Bronchial epithelial cell (primary cell): ENCODE measurements around the gene RAB1B. TPM values are rescaled to one million over a fixed set of nuclear protein-coding genes. Genes with fewer than 3 reads are reported as not detected.
"Not testable (repeated sequence)": the region's sequence is repeated elsewhere in the genome, so short reads cannot be mapped to it uniquely, and the experiment has no call there.

Experiments
- DNase-seq: peaks from one replicate; pipeline ENCODE4 v3.0.0-alpha.2; 2010; ENCODE audit warnings: low read depth
- FAIRE-seq: peaks from 2 replicates; lab custom pipeline; 2011; peaks lifted over from hg19 to GRCh38; lab: Jason Lieb, UNC
- H3K27me3 ChIP-seq: 2 replicates; pipeline ENCODE4 v1.5.1; 2011; ENCODE audit warnings: low read length; ENCODE audit not compliant: control insufficient read depth, insufficient read depth
- H3K36me3 ChIP-seq: 2 replicates; pipeline ENCODE4 v1.5.1; 2011; ENCODE audit warnings: low read length; ENCODE audit not compliant: control insufficient read depth, insufficient read depth
- H3K4me3 ChIP-seq: 2 replicates; pipeline ENCODE4 v1.5.1; 2011; ENCODE audit warnings: mild to moderate bottlenecking, low read depth, low read length, control low read depth
- CTCF ChIP-seq: IDR thresholded peaks from 2 replicates; pipeline ENCODE4 v1.5.1; 2011; ENCODE audit warnings: mild to moderate bottlenecking, moderate library complexity, low read length, control low read depth, inconsistent platforms; ENCODE audit not compliant: insufficient read depth, severe bottlenecking
- total RNA-seq: library from RNA; depleted of rRNA; stranded (reverse); fragments of >200 nt; gene quantifications from 2 replicates; pipeline ENCODE4 v1.2.1, GENCODE V29; 2014

RAB1B gene
- total RNA-seq, 1 donor from 2014 or later: 54.5 TPM

GRCh38 chr11:66297610-66298009, 29.2 kb downstream of the RAB1B start:
- Histone ChIP-seq H3K27me3 (peaks cover 4% of the 10 kb centered on the region), H3K36me3 (no peaks in the 10 kb centered on the region), H3K4me3 (no peak overlapping the region)
- FAIRE-seq (no peak), DNase-seq (no peak)
- TF ChIP-seq CTCF: no peak

- H3K4me3 ChIP-seq: no peak overlapping the region
Observed at GRCh38 chr11:66299186-66299585, 30.7 kb downstream of the RAB1B start.

GRCh38 chr11:66302656-66303055, 34.2 kb downstream of the RAB1B start:
- no peak for TF ChIP-seq CTCF
- H3K4me3 ChIP-seq: no peak overlapping the region
- H3K27me3 ChIP-seq: no peaks in the 10 kb centered on the region
- H3K36me3 ChIP-seq: no peaks in the 10 kb centered on the region
- no peak for DNase-seq
- no peak for FAIRE-seq

More at GRCh38 chr11:66299186-66299585, 30.7 kb downstream of the RAB1B start:
- Histone ChIP-seq H3K27me3 (no peaks in the 10 kb centered on the region), H3K36me3 (no peaks in the 10 kb centered on the region)
- DNase-seq (no peak), FAIRE-seq (peak; percentile 81)
- TF ChIP-seq CTCF: no peak

- no peak for DNase-seq
- H3K4me3 ChIP-seq: no peak overlapping the region
- FAIRE-seq: no peak
- no peaks in the 10 kb centered on the region for H3K36me3 ChIP-seq
- H3K27me3 ChIP-seq: no peaks in the 10 kb centered on the region
- TF ChIP-seq CTCF: no peak
Observed at GRCh38 chr11:66309475-66309874, 41.0 kb downstream of the RAB1B start.

- no peak for TF ChIP-seq CTCF
- FAIRE-seq (no peak), DNase-seq (no peak)
- Histone ChIP-seq H3K36me3 (no peaks in the 10 kb centered on the region), H3K4me3 (no peak overlapping the region), H3K27me3 (no peaks in the 10 kb centered on the region)
Observed at GRCh38 chr11:66310324-66310723, 41.9 kb downstream of the RAB1B start.

GRCh38 chr11:66310803-66311440, 42.5 kb downstream of the RAB1B start:
- not testable (repeated sequence) for H3K36me3 ChIP-seq, DNase-seq, FAIRE-seq, H3K27me3 ChIP-seq, H3K4me3 ChIP-seq
